HepG2 (cell line): ENCODE results near the gene NOC3L. TPM values are rescaled to one million over a fixed set of nuclear protein-coding genes. Genes with fewer than 3 reads are reported as not detected.

Source experiments
- DBP ChIP-seq: sonication (generic); formaldehyde crosslinking; IDR thresholded peaks from 2 replicates; pipeline ENCODE4 v1.4.0; 2020; ENCODE audit warnings: missing genetic modification reagents; ENCODE audit errors: not compliant biosample characterization
- GABPB1 ChIP-seq: IDR thresholded peaks from 2 replicates; pipeline ENCODE4 v1.6.1; 2016; ENCODE audit warnings: mild to moderate bottlenecking, missing genetic modification reagents, moderate library complexity, missing compliant biosample characterization
- ISL2 ChIP-seq: sonication (generic); formaldehyde crosslinking; IDR thresholded peaks from 2 replicates; pipeline ENCODE4 v1.5.0; 2020; ENCODE audit warnings: missing genetic modification reagents
- JUND ChIP-seq: sonication (generic); formaldehyde crosslinking; IDR thresholded peaks from 2 replicates; pipeline ENCODE4 v1.8.0; 2022; ENCODE audit warnings: mild to moderate bottlenecking, missing genetic modification reagents
- KAT8 ChIP-seq: IDR thresholded peaks from 2 replicates; pipeline ENCODE4 v1.6.1; 2016; ENCODE audit warnings: missing genetic modification reagents, missing compliant biosample characterization
- KDM2A ChIP-seq: sonication (generic); formaldehyde crosslinking; IDR thresholded peaks from 2 replicates; pipeline ENCODE4 v1.4.0; 2020; ENCODE audit warnings: low read depth, missing genetic modification reagents, borderline replicate concordance
- KMT2A ChIP-seq: sonication (generic); formaldehyde crosslinking; IDR thresholded peaks from 2 replicates; pipeline ENCODE4 v1.4.0; 2020; ENCODE audit warnings: missing genetic modification reagents
- MEIS2 ChIP-seq: sonication (generic); formaldehyde crosslinking; IDR thresholded peaks from 2 replicates; pipeline ENCODE4 v1.9.0; 2021; ENCODE audit warnings: mild to moderate bottlenecking, missing genetic modification reagents
- RAD21 ChIP-seq: fragments of 450-650 bp; formaldehyde crosslinking; IDR thresholded peaks from 2 replicates; pipeline ENCODE4 v1.5.0; 2020; ENCODE audit warnings: mild to moderate bottlenecking
- RFX3 ChIP-seq: IDR thresholded peaks from 2 replicates; pipeline ENCODE4 v1.6.1; 2016; ENCODE audit warnings: missing biosample characterization, missing genetic modification reagents
- RFXANK ChIP-seq: IDR thresholded peaks from 2 replicates; pipeline ENCODE4 v1.6.1; 2016
- SRY ChIP-seq: sonication (generic); formaldehyde crosslinking; IDR thresholded peaks from 2 replicates; pipeline ENCODE4 v1.8.0; 2022; ENCODE audit warnings: mild to moderate bottlenecking, missing genetic modification reagents
- SYNCRIP ChIP-seq: fragments of 200-400 bp; formaldehyde crosslinking; IDR thresholded peaks from 2 replicates; pipeline ENCODE4 v1.6.1; 2018; ENCODE audit warnings: mild to moderate bottlenecking, low read depth, low read length; ENCODE audit not compliant: insufficient read depth
- TCF12 ChIP-seq, 2 experiments: fragments of 450-650 bp in 1 of 2; sonication (generic) in 1 of 2; formaldehyde crosslinking in 1 of 2; IDR thresholded peaks; 2 replicates each; pipeline versions ENCODE4 v1.6.1 to v1.8.0; 2017 to 2022; ENCODE audit warnings: antibody characterized with exemption in 1 of 2, mild to moderate bottlenecking in 1 of 2, missing genetic modification reagents in 1 of 2, moderate library complexity in 1 of 2
- THAP11 ChIP-seq: IDR thresholded peaks from 2 replicates; pipeline ENCODE4 v1.6.1; 2016; ENCODE audit warnings: missing biosample characterization, missing genetic modification reagents
- TSC22D2 ChIP-seq: sonication (generic); formaldehyde crosslinking; IDR thresholded peaks from 2 replicates; pipeline ENCODE4 v1.5.1; 2020; ENCODE audit warnings: missing genetic modification reagents, mild to moderate bottlenecking, borderline replicate concordance
- ZNF121 ChIP-seq: sonication (generic); formaldehyde crosslinking; IDR thresholded peaks from 2 replicates; pipeline ENCODE4 v1.5.0; 2020; ENCODE audit warnings: mild to moderate bottlenecking, missing genetic modification reagents
- ZNF235 ChIP-seq: sonication (generic); formaldehyde crosslinking; IDR thresholded peaks from 2 replicates; pipeline ENCODE4 v1.8.1; 2023; ENCODE audit warnings: mild to moderate bottlenecking, missing genetic modification reagents, borderline replicate concordance
- ZNF317 ChIP-seq: sonication (generic); formaldehyde crosslinking; IDR thresholded peaks from 2 replicates; pipeline ENCODE4 v1.5.0; 2020; ENCODE audit warnings: mild to moderate bottlenecking, missing genetic modification reagents
- ZNF446 ChIP-seq: sonication (generic); formaldehyde crosslinking; IDR thresholded peaks from 2 replicates; pipeline ENCODE4 v1.5.0; 2020; ENCODE audit warnings: mild to moderate bottlenecking, missing genetic modification reagents
- ZNF574 ChIP-seq: sonication (generic); formaldehyde crosslinking; IDR thresholded peaks from 2 replicates; pipeline ENCODE4 v1.4.0; 2020; ENCODE audit warnings: missing genetic modification reagents
- ZNF777 ChIP-seq: sonication (generic); formaldehyde crosslinking; IDR thresholded peaks from 2 replicates; pipeline ENCODE4 v1.4.0; 2020; ENCODE audit warnings: missing genetic modification reagents
- ZSCAN30 ChIP-seq: sonication (generic); formaldehyde crosslinking; IDR thresholded peaks from 2 replicates; pipeline ENCODE4 v1.5.0; 2020; ENCODE audit warnings: mild to moderate bottlenecking, missing genetic modification reagents
- polyA plus RNA-seq, 8 experiments: library from polyadenylated mRNA; depleted of rRNA in 3 of 8; stranded (reverse) in 7 of 8; unstranded in 1 of 8; fragments of >200 nt; fragmentation: Illumina TruSeq in 4 of 8; extraction: Trizol in 4 of 8; gene quantifications; 2 replicates each; pipeline versions ENCODE4 v1.2.1 to v1.2.3, GENCODE V29; 2011 to 2016; ENCODE audit warnings: low read depth in 4 of 8, missing spikeins in 1 of 8, mixed read lengths in 1 of 8; ENCODE audit not compliant: insufficient read depth in 1 of 8
- total RNA-seq, 5 experiments: library from RNA; depleted of rRNA; stranded (reverse); fragments of >200 nt; fragmentation: Illumina TruSeq; extraction: Trizol; gene quantifications; 2 replicates each; pipeline ENCODE4 v1.2.3, GENCODE V29; 2016; ENCODE audit warnings: low read depth in 1 of 5
- TF ChIP-seq, protein P1 (sequence below): IDR thresholded peaks from 2 replicates; pipeline ENCODE4 v1.6.1; 2016; ENCODE audit warnings: missing compliant biosample characterization, missing genetic modification reagents, borderline replicate concordance
- TF ChIP-seq, protein P2 (sequence below): sonication (generic); formaldehyde crosslinking; IDR thresholded peaks from 2 replicates; pipeline ENCODE4 v1.5.0; 2020; ENCODE audit warnings: missing genetic modification reagents, mild to moderate bottlenecking, borderline replicate concordance

NOC3L gene
- total and polyA plus RNA-seq, 2 of the 13 experiments (the other 11 are each of a cell fraction or from before 2014, with no cell fraction given), result 7.8 to 36.6 TPM

GRCh38 chr10:94402204-94402842 is 39.6 kb upstream of the NOC3L start, which contains the start of gene TBC1D12 (continued):
- no peak for TF ChIP-seq TCF12 (IDR thresholded peaks at IDR 0.05)
- TF ChIP-seq TCF12 (CRISPR knock-in tag; IDR thresholded peaks at IDR 0.05), result peak; percentile 23; the same call in 1 of the 2 replicates
- TF ChIP-seq SYNCRIP, result no peak
- TF ChIP-seq ZNF777, result peak; percentile 37
- TF ChIP-seq, protein P1, sequence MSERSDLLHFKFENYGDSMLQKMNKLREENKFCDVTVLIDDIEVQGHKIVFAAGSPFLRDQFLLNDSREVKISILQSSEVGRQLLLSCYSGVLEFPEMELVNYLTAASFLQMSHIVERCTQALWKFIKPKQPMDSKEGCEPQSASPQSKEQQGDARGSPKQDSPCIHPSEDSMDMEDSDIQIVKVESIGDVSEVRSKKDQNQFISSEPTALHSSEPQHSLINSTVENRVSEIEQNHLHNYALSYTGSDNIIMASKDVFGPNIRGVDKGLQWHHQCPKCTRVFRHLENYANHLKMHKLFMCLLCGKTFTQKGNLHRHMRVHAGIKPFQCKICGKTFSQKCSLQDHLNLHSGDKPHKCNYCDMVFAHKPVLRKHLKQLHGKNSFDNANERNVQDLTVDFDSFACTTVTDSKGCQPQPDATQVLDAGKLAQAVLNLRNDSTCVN (CRISPR knock-in tag), result peak; percentile 18; the same call in 1 of the 2 replicates
- TF ChIP-seq, protein P2, sequence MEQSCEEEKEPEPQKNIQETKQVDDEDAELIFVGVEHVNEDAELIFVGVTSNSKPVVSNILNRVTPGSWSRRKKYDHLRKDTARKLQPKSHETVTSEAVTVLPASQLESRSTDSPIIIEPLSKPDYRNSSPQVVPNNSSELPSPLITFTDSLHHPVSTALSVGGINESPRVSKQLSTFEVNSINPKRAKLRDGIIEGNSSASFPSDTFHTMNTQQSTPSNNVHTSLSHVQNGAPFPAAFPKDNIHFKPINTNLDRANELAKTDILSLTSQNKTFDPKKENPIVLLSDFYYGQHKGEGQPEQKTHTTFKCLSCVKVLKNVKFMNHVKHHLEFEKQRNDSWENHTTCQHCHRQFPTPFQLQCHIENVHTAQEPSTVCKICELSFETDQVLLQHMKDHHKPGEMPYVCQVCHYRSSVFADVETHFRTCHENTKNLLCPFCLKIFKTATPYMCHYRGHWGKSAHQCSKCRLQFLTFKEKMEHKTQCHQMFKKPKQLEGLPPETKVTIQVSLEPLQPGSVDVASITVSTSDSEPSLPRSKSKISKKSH (CRISPR knock-in tag), result 0 out of 2 replicates have a peak, but pooled peaks have one; percentile 54
- 0 out of 2 replicates have a peak, but pooled peaks have one; percentile 52 for TF ChIP-seq RFXANK (CRISPR knock-in tag)
- TF ChIP-seq ZNF235, result peak; percentile 87; the same call in 1 of the 2 replicates
- peak; percentile 81 for TF ChIP-seq KAT8 (CRISPR knock-in tag)
- peak; percentile 99 for TF ChIP-seq ZNF574 (CRISPR knock-in tag)
- no peak for TF ChIP-seq TSC22D2 (CRISPR knock-in tag)
- peak; percentile 77 for TF ChIP-seq THAP11 (CRISPR knock-in tag)
- no peak for TF ChIP-seq RAD21 (CRISPR knock-in tag)
- TF ChIP-seq ZNF317 (CRISPR knock-in tag), result peak; percentile 74; the same call in 1 of the 2 replicates
- peak; percentile 76; the same call in 1 of the 2 replicates for TF ChIP-seq KMT2A (CRISPR knock-in tag)
- TF ChIP-seq SRY (CRISPR knock-in tag), result peak; percentile 41; the same call in 1 of the 2 replicates
- 0 out of 2 replicates have a peak, but pooled peaks have one; percentile 46 for TF ChIP-seq ZNF121 (CRISPR knock-in tag)
- 0 out of 2 replicates have a peak, but pooled peaks have one; percentile 11 for TF ChIP-seq JUND (CRISPR knock-in tag)
- no peak for TF ChIP-seq RFX3 (CRISPR knock-in tag)
- peak; percentile 86 for TF ChIP-seq KDM2A
- TF ChIP-seq ZSCAN30 (CRISPR knock-in tag), result no peak
- peak; percentile 94 for TF ChIP-seq MEIS2 (CRISPR knock-in tag)
- TF ChIP-seq ZNF446 (CRISPR knock-in tag), result no peak
- peak; percentile 51 for TF ChIP-seq DBP (CRISPR knock-in tag)
- 0 out of 2 replicates have a peak, but pooled peaks have one; percentile 50 for TF ChIP-seq ISL2
- peak; percentile 81 for TF ChIP-seq GABPB1 (CRISPR knock-in tag)
